Activated gamma-delta T cell treated with Interleukin-2 at 50 U/mL for 16 hours (primary cell): Measurements from ENCODE around the gene CDRT15.
A peak's percentile ranks its signal among the peaks of the same experiment; 100 is the strongest.
"Not testable (repeated sequence)": the region's sequence is repeated elsewhere in the genome, so short reads cannot be mapped to it uniquely, and the experiment has no call there.

Source experiments
- DNase-seq: peaks from one replicate; pipeline ENCODE4 v3.0.0-alpha.2; 2020

CDRT15 gene

DNA sequence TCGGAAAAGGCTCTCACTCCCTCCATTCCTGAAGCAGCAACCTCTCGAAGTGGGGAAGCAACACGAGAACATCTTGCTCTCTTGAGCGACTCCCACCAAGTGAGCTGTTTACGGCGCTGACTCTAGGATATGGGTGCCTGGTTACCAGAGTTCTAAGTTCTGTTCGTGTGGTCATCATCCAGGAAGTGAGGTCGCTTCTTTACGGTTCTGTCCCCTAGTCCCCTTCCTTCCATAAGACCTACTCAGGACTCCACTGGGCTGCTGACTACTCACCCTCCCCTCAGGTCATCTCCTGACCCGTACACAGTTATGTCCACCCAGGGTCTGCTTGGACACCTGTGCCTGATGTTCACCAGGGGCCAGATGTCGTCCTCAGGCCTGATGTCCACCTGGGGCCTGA, at the start of gene CDRT15:
Gene CDRT15, minus strand, starts transcription at position 101 of the 400 bp plus-strand sequence. Its CDS starts 29 bp downstream, at position 72.
- not testable (repeated sequence) for DNase-seq

DNA sequence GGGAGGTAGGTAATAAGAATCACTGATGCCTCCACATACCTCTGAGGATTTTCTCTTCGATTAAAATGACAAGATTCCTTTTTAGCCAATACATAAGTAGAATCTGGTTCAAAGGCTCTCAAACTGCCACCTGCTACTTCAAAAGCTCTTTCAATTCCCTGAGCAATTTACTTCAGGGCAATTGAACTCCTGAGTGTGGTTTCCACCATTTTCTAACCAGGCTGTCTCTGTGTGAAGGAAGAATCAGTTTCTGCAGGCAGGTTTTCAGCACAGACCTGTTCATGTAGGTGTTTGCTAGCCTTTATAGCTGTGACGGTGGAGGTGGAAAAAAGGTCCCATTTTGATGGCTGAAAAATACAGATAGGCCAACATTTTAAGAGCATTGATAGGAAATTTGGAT, 46.1 kb upstream of the CDRT15 start:
- DNase-seq = no peak

GRCh38 chr17:14281530-14281929, 44.9 kb upstream of the CDRT15 start:
- DNase-seq = no peak

GRCh38 chr17:14276535-14277250, 40.0 kb upstream of the CDRT15 start:
- DNase-seq = no peak

- DNase-seq = no peak
Observed at GRCh38 chr17:14270508-14270907, 33.8 kb upstream of the CDRT15 start.

DNA sequence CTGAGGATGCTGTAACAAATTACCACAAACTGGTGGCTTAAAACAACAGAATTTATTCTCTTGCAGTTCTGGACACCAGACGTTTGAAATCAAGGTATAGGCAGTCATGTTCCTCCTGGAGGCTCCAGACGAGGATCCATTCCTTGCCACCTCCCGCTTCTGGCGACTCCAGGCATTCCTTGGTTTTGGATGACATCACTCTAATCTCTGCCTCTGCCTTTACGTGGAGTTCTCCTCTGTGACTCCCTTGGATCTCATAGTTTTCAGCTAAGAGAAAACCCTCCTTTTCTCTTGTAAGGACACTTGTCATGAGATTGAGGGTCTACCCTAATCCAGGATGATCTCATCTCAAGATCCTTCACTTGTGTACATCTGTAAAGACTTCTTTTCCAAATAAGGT, 32.8 kb upstream of the CDRT15 start:
- no peak for DNase-seq

GRCh38 chr17:14268264-14268663, 31.6 kb upstream of the CDRT15 start:
- DNase-seq = no peak

GRCh38 chr17:14261406-14261805, 24.7 kb upstream of the CDRT15 start:
- DNase-seq = no peak

DNA sequence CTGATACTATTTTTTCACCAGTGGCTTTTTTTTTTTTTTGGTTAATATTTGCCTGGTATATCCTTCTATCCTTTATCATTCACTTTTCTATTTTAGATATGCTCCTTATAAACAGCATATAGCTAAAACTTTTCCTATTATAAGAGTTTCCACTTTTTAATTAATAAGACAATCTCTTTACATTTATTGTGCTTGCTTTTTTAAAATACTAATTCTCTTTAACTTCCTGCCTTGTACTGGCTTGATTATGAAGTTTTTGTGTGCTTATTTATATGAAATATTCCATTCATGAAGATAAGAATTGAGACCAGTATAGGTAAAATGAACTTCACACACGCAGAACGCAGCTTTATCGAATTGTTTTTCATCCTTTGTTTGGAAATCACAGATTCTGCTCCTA, 9.0 kb upstream of the CDRT15 start:
- no peak for DNase-seq

- no peak for DNase-seq
Observed at GRCh38 chr17:14245002-14245401, 8.3 kb upstream of the CDRT15 start.

GRCh38 chr17:14239271-14239670, 2.6 kb upstream of the CDRT15 start:
- DNase-seq = not testable (repeated sequence)

GRCh38 chr17:14236032-14236431, 630 bp downstream of the CDRT15 start:
- DNase-seq = not testable (repeated sequence)

DNA sequence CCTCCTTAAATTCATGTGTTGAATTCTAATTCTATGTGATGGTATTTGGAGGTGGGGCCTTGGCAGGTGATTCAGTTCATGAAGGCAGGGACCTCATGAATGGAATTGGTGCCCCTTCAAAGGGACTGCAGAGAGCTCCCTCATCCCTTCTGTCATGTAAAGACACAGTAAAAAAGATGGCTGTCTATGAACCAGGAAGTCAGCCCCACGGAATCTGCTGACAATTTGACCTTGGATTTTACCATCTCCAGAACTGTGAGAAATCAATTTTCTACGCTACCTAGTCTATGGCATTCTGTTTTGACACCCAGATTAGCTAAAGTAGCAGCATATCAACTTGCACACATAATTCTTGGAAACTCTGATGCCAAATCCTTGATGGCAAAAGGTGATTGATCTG, 1.6 kb downstream of the CDRT15 start:
- DNase-seq = not testable (repeated sequence)

DNA sequence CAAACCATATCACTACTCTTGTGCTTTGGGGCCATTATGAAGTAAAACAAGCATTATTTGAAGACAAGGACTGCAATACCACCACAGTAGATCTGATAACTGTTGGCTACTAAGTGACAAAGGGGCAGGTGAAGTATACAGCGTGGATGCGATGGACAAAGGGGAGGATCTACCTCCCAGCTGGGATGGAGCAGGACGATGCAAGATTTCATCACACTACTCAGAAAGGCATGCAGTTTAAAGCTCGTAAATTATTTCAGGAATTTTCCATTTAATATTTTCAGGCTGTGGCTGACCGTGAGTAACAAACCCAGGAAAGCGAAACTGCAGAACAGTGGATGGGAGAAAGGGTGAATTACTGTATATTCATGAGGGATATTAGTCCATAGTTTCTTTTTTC, 5.5 kb downstream of the CDRT15 start:
- not testable (repeated sequence) for DNase-seq

GRCh38 chr17:14228903-14229302, 7.8 kb downstream of the CDRT15 start:
- DNase-seq = no peak

- DNase-seq = no peak
Observed at GRCh38 chr17:14227052-14227451, 9.6 kb downstream of the CDRT15 start.

DNA sequence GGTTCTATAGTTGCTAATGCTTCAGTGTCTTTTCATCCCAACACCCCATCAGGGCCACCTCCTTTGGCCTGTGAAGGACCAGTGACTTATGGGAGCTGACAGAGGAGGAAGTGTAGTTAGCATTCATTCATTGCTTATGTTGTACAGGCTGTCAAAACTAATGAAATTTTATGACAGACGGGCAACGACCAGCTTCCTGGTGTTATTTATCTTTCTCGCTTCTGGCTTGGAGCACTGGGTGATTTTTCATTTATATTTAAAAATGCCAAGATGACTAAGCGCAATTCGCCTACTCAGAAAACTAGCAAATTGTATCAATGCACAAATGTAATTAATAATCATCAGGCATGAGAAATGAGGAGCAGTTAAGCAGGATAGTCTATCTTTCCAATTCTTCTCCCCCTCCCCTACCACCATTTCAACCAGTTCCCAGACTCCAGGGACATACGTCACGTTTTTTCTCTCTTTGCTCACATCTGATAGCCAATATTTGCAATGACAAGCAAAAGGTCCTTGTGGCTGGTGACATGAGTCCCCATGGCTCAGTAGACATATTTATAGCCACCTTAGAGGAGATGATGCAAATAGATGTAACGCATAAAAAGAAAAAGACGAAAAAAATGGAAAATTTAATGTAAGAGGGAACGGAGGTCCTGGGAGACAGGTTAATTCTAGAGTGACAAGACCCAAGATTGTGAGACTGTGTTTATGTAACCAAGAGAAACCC, 11.2 kb downstream of the CDRT15 start:
- DNase-seq = no peak

- no peak for DNase-seq
Observed at GRCh38 chr17:14222611-14223010, 14.1 kb downstream of the CDRT15 start.

DNA sequence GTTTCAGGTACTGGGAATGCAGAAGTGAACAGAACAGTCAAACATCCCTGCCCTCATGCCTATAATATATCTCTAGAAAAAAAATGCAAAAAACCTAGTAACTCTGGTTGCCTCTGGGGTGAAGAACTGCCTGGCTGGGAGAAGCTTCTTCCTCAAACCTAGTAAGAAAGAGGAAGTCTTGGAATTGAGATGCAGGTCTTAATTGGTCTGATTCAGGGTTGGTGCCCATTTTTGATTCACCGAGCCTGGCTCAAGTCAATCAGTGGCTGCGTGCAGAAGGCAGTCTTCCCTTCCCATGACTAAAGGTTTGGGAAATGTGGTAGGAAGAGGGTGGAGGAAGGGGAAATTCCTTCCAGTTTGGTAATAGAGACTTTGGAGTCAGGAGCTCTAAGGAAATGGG, 22.4 kb downstream of the CDRT15 start:
- no peak for DNase-seq

GRCh38 chr17:14212401-14212800, 24.3 kb downstream of the CDRT15 start:
- no peak for DNase-seq

DNA sequence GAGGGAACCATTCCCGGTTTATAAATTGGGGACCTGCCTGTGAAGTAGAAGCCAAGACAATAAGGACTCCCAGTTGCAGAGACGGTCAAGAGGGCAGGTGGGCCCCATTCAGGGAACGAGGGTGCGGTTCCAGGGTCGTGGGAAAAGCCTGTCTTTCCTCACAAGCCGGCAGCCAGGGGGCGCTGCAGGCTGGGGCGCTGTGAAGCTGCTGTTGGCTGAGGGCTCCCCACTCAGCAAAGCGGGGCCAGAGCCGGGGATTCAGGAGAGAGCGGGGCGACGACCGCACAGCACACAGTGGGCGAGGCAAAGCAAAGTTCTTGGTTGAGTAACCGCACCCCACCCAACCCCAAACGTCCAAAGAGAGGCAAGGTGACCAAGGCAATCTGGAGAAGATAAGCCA, 24.9 kb downstream of the CDRT15 start:
- DNase-seq = peak; percentile 47

GRCh38 chr17:14211246-14211645, 25.4 kb downstream of the CDRT15 start:
- DNase-seq = no peak

GRCh38 chr17:14209215-14209614, 27.4 kb downstream of the CDRT15 start:
- DNase-seq = no peak

GRCh38 chr17:14207791-14208190, 28.9 kb downstream of the CDRT15 start:
- no peak for DNase-seq

- DNase-seq = no peak
Observed at GRCh38 chr17:14206891-14207290, 29.8 kb downstream of the CDRT15 start.
